Ishikawa (cell line): ENCODE data around the gene ZNF557.

ENCODE experiments used
- CEBPB ChIP-seq: IDR thresholded peaks from 2 replicates; pipeline ENCODE4 v1.6.1; 2012
- CREB1 ChIP-seq: IDR thresholded peaks from 2 replicates; pipeline ENCODE4 v1.6.1; 2012; ENCODE audit warnings: low read depth
- EP300 ChIP-seq: IDR thresholded peaks from 2 replicates; pipeline ENCODE4 v1.6.1; 2012; ENCODE audit warnings: borderline replicate concordance
- NFIC ChIP-seq: IDR thresholded peaks from 2 replicates; pipeline ENCODE4 v1.6.1; 2012
- RAD21 ChIP-seq: IDR thresholded peaks from 2 replicates; pipeline ENCODE4 v1.6.1; 2012; ENCODE audit warnings: low read depth
- TAF1 ChIP-seq: IDR thresholded peaks from 2 replicates; pipeline ENCODE4 v1.6.1; 2012; ENCODE audit warnings: low read depth, mild to moderate bottlenecking
- TCF12 ChIP-seq: IDR thresholded peaks from 2 replicates; pipeline ENCODE4 v1.6.1; 2012; ENCODE audit warnings: low read depth
- TEAD4 ChIP-seq: IDR thresholded peaks from 2 replicates; pipeline ENCODE4 v1.6.1; 2012
- YY1 ChIP-seq: IDR thresholded peaks from 2 replicates; pipeline ENCODE4 v1.6.1; 2012; ENCODE audit warnings: low read depth
- TF ChIP-seq, protein P1 (sequence below): IDR thresholded peaks from 2 replicates; pipeline ENCODE4 v1.6.1; 2012
- TF ChIP-seq, protein P2 (sequence below): IDR thresholded peaks from 2 replicates; pipeline ENCODE4 v1.6.1; 2012; ENCODE audit warnings: low read depth, mild to moderate bottlenecking

DNA sequence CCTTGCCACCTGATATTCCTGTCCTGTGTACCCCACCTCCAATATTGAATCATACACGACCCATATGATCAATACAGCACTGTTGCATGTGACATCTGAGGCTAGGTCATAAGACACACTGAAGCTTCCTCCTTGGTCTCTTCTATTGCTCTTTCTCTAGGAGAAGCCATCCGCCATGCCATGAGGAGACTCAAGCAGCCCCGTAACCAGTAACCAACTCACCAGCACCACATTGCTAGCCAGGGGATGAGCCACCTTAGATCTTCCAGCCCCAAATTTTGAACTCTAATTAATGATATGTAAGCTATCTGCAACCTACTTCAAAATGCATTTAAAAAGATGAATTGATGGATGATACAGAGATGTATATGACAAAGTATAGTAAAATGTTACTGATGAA is 28.6 kb downstream of the ZNF557 start:
- TF ChIP-seq EP300: no peak
- TF ChIP-seq, protein P1, sequence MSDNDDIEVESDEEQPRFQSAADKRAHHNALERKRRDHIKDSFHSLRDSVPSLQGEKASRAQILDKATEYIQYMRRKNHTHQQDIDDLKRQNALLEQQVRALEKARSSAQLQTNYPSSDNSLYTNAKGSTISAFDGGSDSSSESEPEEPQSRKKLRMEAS: no peak
- TF ChIP-seq CEBPB: no peak
- TF ChIP-seq RAD21: no peak
- TF ChIP-seq, protein P2, sequence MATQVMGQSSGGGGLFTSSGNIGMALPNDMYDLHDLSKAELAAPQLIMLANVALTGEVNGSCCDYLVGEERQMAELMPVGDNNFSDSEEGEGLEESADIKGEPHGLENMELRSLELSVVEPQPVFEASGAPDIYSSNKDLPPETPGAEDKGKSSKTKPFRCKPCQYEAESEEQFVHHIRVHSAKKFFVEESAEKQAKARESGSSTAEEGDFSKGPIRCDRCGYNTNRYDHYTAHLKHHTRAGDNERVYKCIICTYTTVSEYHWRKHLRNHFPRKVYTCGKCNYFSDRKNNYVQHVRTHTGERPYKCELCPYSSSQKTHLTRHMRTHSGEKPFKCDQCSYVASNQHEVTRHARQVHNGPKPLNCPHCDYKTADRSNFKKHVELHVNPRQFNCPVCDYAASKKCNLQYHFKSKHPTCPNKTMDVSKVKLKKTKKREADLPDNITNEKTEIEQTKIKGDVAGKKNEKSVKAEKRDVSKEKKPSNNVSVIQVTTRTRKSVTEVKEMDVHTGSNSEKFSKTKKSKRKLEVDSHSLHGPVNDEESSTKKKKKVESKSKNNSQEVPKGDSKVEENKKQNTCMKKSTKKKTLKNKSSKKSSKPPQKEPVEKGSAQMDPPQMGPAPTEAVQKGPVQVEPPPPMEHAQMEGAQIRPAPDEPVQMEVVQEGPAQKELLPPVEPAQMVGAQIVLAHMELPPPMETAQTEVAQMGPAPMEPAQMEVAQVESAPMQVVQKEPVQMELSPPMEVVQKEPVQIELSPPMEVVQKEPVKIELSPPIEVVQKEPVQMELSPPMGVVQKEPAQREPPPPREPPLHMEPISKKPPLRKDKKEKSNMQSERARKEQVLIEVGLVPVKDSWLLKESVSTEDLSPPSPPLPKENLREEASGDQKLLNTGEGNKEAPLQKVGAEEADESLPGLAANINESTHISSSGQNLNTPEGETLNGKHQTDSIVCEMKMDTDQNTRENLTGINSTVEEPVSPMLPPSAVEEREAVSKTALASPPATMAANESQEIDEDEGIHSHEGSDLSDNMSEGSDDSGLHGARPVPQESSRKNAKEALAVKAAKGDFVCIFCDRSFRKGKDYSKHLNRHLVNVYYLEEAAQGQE: no peak
- no peak for TF ChIP-seq TCF12
- no peak for TF ChIP-seq CREB1
- no peak for TF ChIP-seq TAF1
- no peak for TF ChIP-seq NFIC
- TF ChIP-seq TEAD4: no peak
- no peak for TF ChIP-seq YY1
